Heart left ventricle (tissue), 13 donors: ENCODE data around the gene UBE3B.

Source experiments
- POLR2A ChIP-seq, 2 donors: fragments of 450-650 bp; IDR thresholded peaks; one replicate each; pipeline ENCODE4 v1.6.1; 2017; ENCODE audit warnings: antibody characterized with exemption in 2 of 2, mild to moderate bottlenecking in 2 of 2, moderate library complexity in 2 of 2
- TF ChIP-seq, protein P1 (sequence below), 12 donors: fragments of 200-600 bp; sonication (generic) in 4 of 12; IDR thresholded peaks; one replicate each; pipeline versions ENCODE4 v1.5.0 to v1.8.0; 2018 to 2022; ENCODE audit warnings: antibody characterized with exemption in 12 of 12, mild to moderate bottlenecking in 5 of 12
- donor health status: ischemic (EF 13 %, LVEDD 7.1; RV severe dilation, severe dysfunction).
- donor health status: DM: no; HTN: yes; CAD: no.
- donor health status: DM: no; HTN: no; CAD: no.
- donor health status: ischemic (EF 25% LVEDD 6.9; RV normal size, moderate dysfunction).
- donor health status: ischemic (EF 25% LVEDD 5.7; RV mildly dilated, moderate dysfunction).
- donor health status: ischemic (EF 35%, LVEDD 5.7; RV mildly dilated, moderate dysfunction).
- donor health status: nonischemic (EF 11% LVEDD 7.7; RV severe dilation, severe dysfunction).
- donor health status: DM: yes; HTN: yes; CAD: no.
- donor health status: PGD.
- donor health status: ischemic (EF 29% LVEDD 5.4; RV normal size, mild dysfunction).
- donor health status: nonischemic (EF 23%, LVEDD 6.1; RV moderate dilation, normal function).

DNA sequence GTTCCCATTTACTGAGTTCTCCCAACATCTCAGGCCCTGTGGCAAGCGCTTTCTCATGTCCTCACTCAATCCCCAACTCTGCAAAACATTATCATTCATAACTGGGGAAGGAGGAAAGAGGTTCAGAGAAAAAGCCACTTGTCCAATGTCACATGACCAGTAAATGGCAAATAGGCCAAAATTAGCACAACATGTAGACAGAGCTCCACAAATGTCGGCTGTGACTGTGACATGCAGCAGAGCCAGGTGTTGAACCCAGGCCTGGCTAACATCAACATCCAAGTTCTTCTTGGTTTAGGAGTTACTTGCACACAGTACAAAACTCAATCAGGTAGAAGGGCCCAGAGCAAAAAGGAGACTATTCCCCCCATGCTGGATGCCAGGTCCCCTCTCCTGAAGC is 11.1 kb upstream of the UBE3B start:
- TF ChIP-seq, protein P1, sequence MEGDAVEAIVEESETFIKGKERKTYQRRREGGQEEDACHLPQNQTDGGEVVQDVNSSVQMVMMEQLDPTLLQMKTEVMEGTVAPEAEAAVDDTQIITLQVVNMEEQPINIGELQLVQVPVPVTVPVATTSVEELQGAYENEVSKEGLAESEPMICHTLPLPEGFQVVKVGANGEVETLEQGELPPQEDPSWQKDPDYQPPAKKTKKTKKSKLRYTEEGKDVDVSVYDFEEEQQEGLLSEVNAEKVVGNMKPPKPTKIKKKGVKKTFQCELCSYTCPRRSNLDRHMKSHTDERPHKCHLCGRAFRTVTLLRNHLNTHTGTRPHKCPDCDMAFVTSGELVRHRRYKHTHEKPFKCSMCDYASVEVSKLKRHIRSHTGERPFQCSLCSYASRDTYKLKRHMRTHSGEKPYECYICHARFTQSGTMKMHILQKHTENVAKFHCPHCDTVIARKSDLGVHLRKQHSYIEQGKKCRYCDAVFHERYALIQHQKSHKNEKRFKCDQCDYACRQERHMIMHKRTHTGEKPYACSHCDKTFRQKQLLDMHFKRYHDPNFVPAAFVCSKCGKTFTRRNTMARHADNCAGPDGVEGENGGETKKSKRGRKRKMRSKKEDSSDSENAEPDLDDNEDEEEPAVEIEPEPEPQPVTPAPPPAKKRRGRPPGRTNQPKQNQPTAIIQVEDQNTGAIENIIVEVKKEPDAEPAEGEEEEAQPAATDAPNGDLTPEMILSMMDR (IDR thresholded peaks at IDR 0.05): no peak
- no peak for TF ChIP-seq POLR2A (IDR thresholded peaks at IDR 0.05)
